ENCODE measurements around the gene CEP250.

Gene CEP250

GRCh38 chr20:35434085-35435005 lies 21.1 kb upstream of the CEP250 start:
- TF ChIP-seq POLR2AphosphoS5 (IDR thresholded peaks at IDR 0.05; ENCODE audit: low read depth, low read length) (no peak), FOXP2 (optimal IDR thresholded peaks at IDR 0.05; ENCODE audit: borderline replicate concordance, extremely low read depth, extremely low read length, insufficient read depth) (no peak), TAF1 (IDR thresholded peaks at IDR 0.05; ENCODE audit: borderline replicate concordance, insufficient read depth, low read length) (no peak), SIN3A (IDR thresholded peaks at IDR 0.05; ENCODE audit: borderline replicate concordance, insufficient read depth, low read length) (no peak)
- TF ChIP-seq, protein P1, sequence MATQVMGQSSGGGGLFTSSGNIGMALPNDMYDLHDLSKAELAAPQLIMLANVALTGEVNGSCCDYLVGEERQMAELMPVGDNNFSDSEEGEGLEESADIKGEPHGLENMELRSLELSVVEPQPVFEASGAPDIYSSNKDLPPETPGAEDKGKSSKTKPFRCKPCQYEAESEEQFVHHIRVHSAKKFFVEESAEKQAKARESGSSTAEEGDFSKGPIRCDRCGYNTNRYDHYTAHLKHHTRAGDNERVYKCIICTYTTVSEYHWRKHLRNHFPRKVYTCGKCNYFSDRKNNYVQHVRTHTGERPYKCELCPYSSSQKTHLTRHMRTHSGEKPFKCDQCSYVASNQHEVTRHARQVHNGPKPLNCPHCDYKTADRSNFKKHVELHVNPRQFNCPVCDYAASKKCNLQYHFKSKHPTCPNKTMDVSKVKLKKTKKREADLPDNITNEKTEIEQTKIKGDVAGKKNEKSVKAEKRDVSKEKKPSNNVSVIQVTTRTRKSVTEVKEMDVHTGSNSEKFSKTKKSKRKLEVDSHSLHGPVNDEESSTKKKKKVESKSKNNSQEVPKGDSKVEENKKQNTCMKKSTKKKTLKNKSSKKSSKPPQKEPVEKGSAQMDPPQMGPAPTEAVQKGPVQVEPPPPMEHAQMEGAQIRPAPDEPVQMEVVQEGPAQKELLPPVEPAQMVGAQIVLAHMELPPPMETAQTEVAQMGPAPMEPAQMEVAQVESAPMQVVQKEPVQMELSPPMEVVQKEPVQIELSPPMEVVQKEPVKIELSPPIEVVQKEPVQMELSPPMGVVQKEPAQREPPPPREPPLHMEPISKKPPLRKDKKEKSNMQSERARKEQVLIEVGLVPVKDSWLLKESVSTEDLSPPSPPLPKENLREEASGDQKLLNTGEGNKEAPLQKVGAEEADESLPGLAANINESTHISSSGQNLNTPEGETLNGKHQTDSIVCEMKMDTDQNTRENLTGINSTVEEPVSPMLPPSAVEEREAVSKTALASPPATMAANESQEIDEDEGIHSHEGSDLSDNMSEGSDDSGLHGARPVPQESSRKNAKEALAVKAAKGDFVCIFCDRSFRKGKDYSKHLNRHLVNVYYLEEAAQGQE (IDR thresholded peaks at IDR 0.05; ENCODE audit: insufficient read depth in 1 of 2, low read depth in 2 of 2, low read length in 2 of 2): no peak

DNA sequence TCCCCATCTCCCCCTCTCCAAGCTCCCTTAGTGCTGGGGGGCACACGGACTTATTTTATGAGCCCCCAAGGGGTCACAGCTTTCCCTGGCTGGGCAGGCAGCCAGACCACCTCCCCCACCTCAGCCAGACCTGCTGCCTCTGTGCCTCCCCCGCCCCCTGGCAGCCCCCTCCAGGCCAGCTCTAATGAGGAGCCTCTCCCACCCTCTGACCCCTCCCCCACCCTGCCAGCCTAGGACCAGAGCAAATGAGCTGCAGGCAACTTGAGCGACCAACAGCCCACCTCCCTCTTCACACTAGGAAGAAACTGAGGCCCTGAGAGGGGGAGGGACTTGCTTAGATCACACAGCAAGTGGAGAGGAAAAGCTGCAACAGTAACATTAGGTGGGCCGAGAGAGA lies 19.2 kb upstream of the CEP250 start:
- no peak for TF ChIP-seq POLR2AphosphoS5 (IDR thresholded peaks at IDR 0.05; ENCODE audit: low read depth, low read length)
- TF ChIP-seq, protein P1 (IDR thresholded peaks at IDR 0.05; ENCODE audit: insufficient read depth in 1 of 2, low read depth in 2 of 2, low read length in 2 of 2): no peak
- no peak for TF ChIP-seq TAF1 (IDR thresholded peaks at IDR 0.05; ENCODE audit: borderline replicate concordance, insufficient read depth, low read length)
- TF ChIP-seq FOXP2 (optimal IDR thresholded peaks at IDR 0.05; ENCODE audit: borderline replicate concordance, extremely low read depth, extremely low read length, insufficient read depth): no peak
- TF ChIP-seq SIN3A (IDR thresholded peaks at IDR 0.05; ENCODE audit: borderline replicate concordance, insufficient read depth, low read length): no peak

DNA sequence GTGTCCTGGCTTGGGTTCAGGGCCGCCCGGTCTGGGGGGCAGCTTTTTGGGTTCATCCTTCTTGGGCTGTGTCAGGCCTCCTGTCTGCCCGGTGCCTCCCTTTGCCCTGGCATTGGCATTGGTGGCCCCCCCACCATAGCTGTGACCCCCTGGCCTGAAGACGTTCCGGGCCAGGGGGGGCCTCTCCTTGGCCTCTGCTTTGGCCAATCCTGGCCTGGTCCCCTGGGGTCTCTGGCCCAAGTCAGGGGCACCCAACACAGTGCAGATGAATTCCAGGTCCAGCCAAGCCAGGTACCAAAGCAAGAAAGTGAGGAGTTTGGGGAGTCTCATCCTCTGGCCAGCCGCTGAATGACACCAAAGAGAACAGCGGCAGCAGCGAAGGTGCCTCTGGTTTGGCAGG lies 17.8 kb upstream of the CEP250 start:
- TF ChIP-seq SIN3A (IDR thresholded peaks at IDR 0.05; ENCODE audit: borderline replicate concordance, insufficient read depth, low read length): no peak
- no peak for TF ChIP-seq POLR2AphosphoS5 (IDR thresholded peaks at IDR 0.05; ENCODE audit: low read depth, low read length)
- no peak for TF ChIP-seq FOXP2 (optimal IDR thresholded peaks at IDR 0.05; ENCODE audit: borderline replicate concordance, extremely low read depth, extremely low read length, insufficient read depth)
- TF ChIP-seq, protein P1 (IDR thresholded peaks at IDR 0.05; ENCODE audit: insufficient read depth in 1 of 2, low read depth in 2 of 2, low read length in 2 of 2): no peak
- no peak for TF ChIP-seq TAF1 (IDR thresholded peaks at IDR 0.05; ENCODE audit: borderline replicate concordance, insufficient read depth, low read length)

GRCh38 chr20:35443003-35443402 lies 12.4 kb upstream of the CEP250 start:
- TF ChIP-seq FOXP2 (optimal IDR thresholded peaks at IDR 0.05; ENCODE audit: borderline replicate concordance, extremely low read depth, extremely low read length, insufficient read depth): no peak
- no peak for TF ChIP-seq SIN3A (IDR thresholded peaks at IDR 0.05; ENCODE audit: borderline replicate concordance, insufficient read depth, low read length)

DNA sequence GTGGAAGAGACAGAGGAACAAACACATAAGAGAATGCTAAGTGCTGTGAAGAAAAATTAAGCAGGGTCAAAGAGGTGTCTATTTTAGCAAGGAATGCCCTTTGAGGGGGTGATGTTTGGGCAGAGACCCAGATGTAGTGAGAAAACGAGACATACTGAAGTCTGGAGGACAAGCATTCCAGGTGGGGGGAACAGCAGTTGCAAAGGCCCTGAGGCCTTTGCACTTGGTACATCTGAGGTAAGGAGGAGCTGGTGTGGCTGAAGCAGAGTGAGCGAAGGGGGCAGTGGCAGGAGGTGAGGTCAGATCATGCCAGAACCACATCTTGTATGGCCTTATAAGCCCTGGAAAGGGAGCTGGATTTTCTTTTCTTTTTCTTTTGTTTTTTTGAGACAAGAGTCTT lies 11.2 kb upstream of the CEP250 start:
- TF ChIP-seq TAF1 (IDR thresholded peaks at IDR 0.05; ENCODE audit: borderline replicate concordance, insufficient read depth, low read length): no peak
- TF ChIP-seq, protein P1 (IDR thresholded peaks at IDR 0.05; ENCODE audit: insufficient read depth in 1 of 2, low read depth in 2 of 2, low read length in 2 of 2): no peak
